ENCODE data around the gene ABLIM3. TPM values are rescaled to one million over a fixed set of nuclear protein-coding genes. Genes with fewer than 3 reads are reported as not detected.

ABLIM3 gene
- total and polyA plus RNA-seq, 10 of the 15 experiments (the other 5 are each of a cell fraction or from before 2014, with no cell fraction given) = 0.03 TPM; not detected in 9

- Histone ChIP-seq H3K4me2 (ENCODE audit: control insufficient read depth, insufficient read depth) (no peak overlapping the region), H3K36me3 (ENCODE audit: control insufficient read depth in 2 of 2, insufficient read depth in 2 of 2, low read length in 1 of 2) (no peaks in the 10 kb centered on the region), H3K4me3 (no peak overlapping the region), H3K27ac (ENCODE audit: control insufficient read depth, insufficient read depth) (no peak overlapping the region), H4K20me1 (ENCODE audit: control insufficient read depth, insufficient read depth) (no peaks in the 10 kb centered on the region), H3K79me2 (ENCODE audit: control insufficient read depth, insufficient read depth, low read length) (no peaks in the 10 kb centered on the region), H2AFZ (ENCODE audit: control insufficient read depth, low read depth, low read length) (no peak overlapping the region), H3K4me1 (ENCODE audit: control insufficient read depth, insufficient read depth, low read length) (no peaks in the 10 kb centered on the region), H3K27me3 (replicated peaks in 1 of 2; ENCODE audit: control insufficient read depth in 2 of 2, insufficient read depth in 2 of 2, low read length in 1 of 2) (no peaks in the 10 kb centered on the region; a peak in 1 of 4 replicates), H3K9ac (ENCODE audit: control insufficient read depth, insufficient read depth, low read length) (no peak overlapping the region), H3K9me3 (replicated peaks; ENCODE audit: control insufficient read depth, insufficient read depth, low read length) (no peaks in the 10 kb centered on the region)
- DNase-seq (ENCODE audit: low read depth, low spot score) = no peak
- SMC1A ChIA-PET (ENCODE audit: uncharacterized antibody, unreplicated experiment) = no interaction called here
- intact Hi-C loops (cut with micrococcal nuclease; ENCODE audit: unreplicated experiment) (no loop called here), in situ Hi-C loops (cut with MboI) (no loop called here)
- 61% methylated on average over 5 of the region's 5 CpGs for WGBS (ENCODE audit: insufficient coverage, insufficient replicate concordance, low lambda C conversion rate, missing lambda C conversion rate)
- no peak for FAIRE-seq
- POLR2A ChIA-PET = no interaction called here
- ATAC-seq = no peak
- RAD21 ChIA-PET (ENCODE audit: unreplicated experiment) = no interaction called here
- CTCF ChIA-PET = no interaction called here
- BruUV-seq (replicated peaks) = no TSS peak
- no peak for TF ChIP-seq PAX5 (IDR thresholded peaks at IDR 0.05; ENCODE audit: borderline replicate concordance, low read depth, low read length)
- TF ChIP-seq ZNF622 (IDR thresholded peaks at IDR 0.05) = no peak
- no peak for TF ChIP-seq TCF7 (IDR thresholded peaks at IDR 0.05; ENCODE audit: borderline replicate concordance)
- no peak for TF ChIP-seq CREM (IDR thresholded peaks at IDR 0.05; ENCODE audit: low read depth)
- no peak for TF ChIP-seq BRCA1 (IDR thresholded peaks at IDR 0.05; ENCODE audit: low read depth, low read length)
- TF ChIP-seq SREBF1 (IDR thresholded peaks at IDR 0.05; ENCODE audit: low read length) = no peak
- TF ChIP-seq RAD21 (IDR thresholded peaks at IDR 0.05; ENCODE audit: insufficient read depth, low read depth, low read length) = no peak
- no peak for TF ChIP-seq ZBTB40 (IDR thresholded peaks at IDR 0.05; ENCODE audit: borderline replicate concordance)
- no peak for TF ChIP-seq BCL3 (IDR thresholded peaks at IDR 0.05; ENCODE audit: borderline replicate concordance, insufficient read depth, low read depth, low read length, poor library complexity, severe bottlenecking)
- TF ChIP-seq MYB (IDR thresholded peaks at IDR 0.05; ENCODE audit: borderline replicate concordance, low read depth, low read length) = no peak
- no peak for TF ChIP-seq POLR2AphosphoS5 (IDR thresholded peaks at IDR 0.05; ENCODE audit: low read length)
Measured at GRCh38 chr5:149215478-149216090, 74.3 kb downstream of the ABLIM3 start.
